HG03558 (cell line): ENCODE data around the gene RSRC2.
"Not testable (repeated sequence)": the region's sequence is repeated elsewhere in the genome, so short reads cannot be mapped to it uniquely, and the experiment has no call there.

Source experiments
- ATAC-seq: cut with Tn5 transposase; IDR thresholded peaks from one replicate; pipeline ENCODE4 v1.9.1; 2021; ENCODE audit warnings: moderate number of reproducible peaks; ENCODE audit not compliant: unreplicated experiment; ENCODE audit errors: extremely low read depth

RSRC2 gene

GRCh38 chr12:122487807-122488206 is 38.9 kb downstream of the RSRC2 start:
- not testable (repeated sequence) for ATAC-seq

- no peak for ATAC-seq
Observed at GRCh38 chr12:122486805-122487426, 39.8 kb downstream of the RSRC2 start.

GRCh38 chr12:122486360-122486759 is 40.4 kb downstream of the RSRC2 start:
- not testable (repeated sequence) for ATAC-seq

- not testable (repeated sequence) for ATAC-seq
Observed at GRCh38 chr12:122484385-122484784, 42.4 kb downstream of the RSRC2 start.

GRCh38 chr12:122483969-122484368 is 42.8 kb downstream of the RSRC2 start:
- ATAC-seq: no peak

GRCh38 chr12:122481861-122482260 is 44.9 kb downstream of the RSRC2 start:
- no peak for ATAC-seq

- no peak for ATAC-seq
Observed at GRCh38 chr12:122480753-122481152, 46.0 kb downstream of the RSRC2 start.

- ATAC-seq: no peak
Observed at GRCh38 chr12:122474324-122474716, 52.4 kb downstream of the RSRC2 start.

- no peak for ATAC-seq
Observed at GRCh38 chr12:122473543-122474323, 53.0 kb downstream of the RSRC2 start.

- no peak for ATAC-seq
Observed at GRCh38 chr12:122471324-122472226, 55.2 kb downstream of the RSRC2 start.

- ATAC-seq: not testable (repeated sequence)
Observed at GRCh38 chr12:122470576-122470975, 56.2 kb downstream of the RSRC2 start.

- ATAC-seq: not testable (repeated sequence)
Observed at GRCh38 chr12:122469856-122470255, 56.9 kb downstream of the RSRC2 start.

- no peak for ATAC-seq
Observed at GRCh38 chr12:122467983-122468382, 58.8 kb downstream of the RSRC2 start.

- ATAC-seq: not testable (repeated sequence)
Observed at GRCh38 chr12:122464317-122465042, 62.3 kb downstream of the RSRC2 start.

GRCh38 chr12:122460641-122461040 is 66.1 kb downstream of the RSRC2 start:
- no peak for ATAC-seq

- ATAC-seq: no peak
Observed at GRCh38 chr12:122460061-122460460, 66.7 kb downstream of the RSRC2 start.

GRCh38 chr12:122459211-122459610 is 67.5 kb downstream of the RSRC2 start:
- ATAC-seq: no peak

- no peak for ATAC-seq
Observed at GRCh38 chr12:122458105-122459035, 68.4 kb downstream of the RSRC2 start.

GRCh38 chr12:122457627-122458026 is 69.1 kb downstream of the RSRC2 start:
- no peak for ATAC-seq
